GM12865 (cell line): ENCODE measurements around the gene NCAM2.

Experiments used
- DNase-seq: peaks from one replicate; pipeline ENCODE4 v3.0.0; 2010; ENCODE audit warnings: low read depth
- H3K4me3 ChIP-seq: 2 replicates; pipeline ENCODE4 v1.5.1; 2011; ENCODE audit warnings: mild to moderate bottlenecking, low read depth, low read length, control low read depth
- TF ChIP-seq, protein P1 (sequence below): IDR thresholded peaks from 2 replicates; pipeline ENCODE4 v1.5.1; 2011; ENCODE audit warnings: low read length, control low read depth, low read depth, inconsistent platforms; ENCODE audit not compliant: insufficient read depth; ENCODE audit errors: missing control alignments

The NCAM2 gene

DNA sequence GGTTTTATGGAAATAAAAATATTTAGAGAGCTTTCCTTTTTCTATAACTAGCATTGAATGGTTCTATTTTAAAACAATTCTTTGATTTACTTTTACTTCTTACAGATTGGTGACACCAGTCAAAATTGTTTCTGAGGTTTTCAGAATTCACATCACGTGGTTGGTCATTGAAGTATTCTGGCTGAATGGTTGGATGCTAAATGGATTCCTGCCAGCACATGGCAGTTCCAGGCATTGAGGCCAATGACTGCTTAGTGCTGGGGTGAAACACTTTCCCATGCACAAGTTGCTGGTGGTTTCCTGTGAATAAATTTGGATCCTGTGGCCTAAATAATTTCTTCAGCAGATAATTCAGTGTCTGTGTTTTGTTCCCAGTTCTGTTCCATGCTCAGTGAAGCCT, 20.6 kb downstream of the NCAM2 start:
- no peak overlapping the region for H3K4me3 ChIP-seq
- DNase-seq: no peak

DNA sequence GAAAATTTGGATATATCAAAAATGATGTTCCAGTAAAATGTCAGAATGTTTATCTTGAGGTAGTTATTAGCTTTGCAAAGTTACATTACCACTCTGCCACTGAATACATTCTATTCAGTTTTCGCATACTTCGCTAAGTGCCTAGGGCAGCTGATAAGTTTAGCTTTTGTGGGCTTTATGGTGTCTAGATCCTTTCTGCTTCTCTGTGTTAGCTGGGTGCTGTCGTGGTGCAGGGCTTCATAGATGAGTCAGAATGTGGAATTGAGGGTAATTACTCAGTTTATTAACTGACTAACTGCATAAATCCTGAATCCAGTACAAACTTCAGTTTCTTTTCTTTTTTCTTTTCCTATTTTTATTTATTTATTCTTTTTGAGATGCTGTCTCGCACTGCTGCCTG, 21.5 kb downstream of the NCAM2 start:
- H3K4me3 ChIP-seq: no peak overlapping the region
- TF ChIP-seq, protein P1, sequence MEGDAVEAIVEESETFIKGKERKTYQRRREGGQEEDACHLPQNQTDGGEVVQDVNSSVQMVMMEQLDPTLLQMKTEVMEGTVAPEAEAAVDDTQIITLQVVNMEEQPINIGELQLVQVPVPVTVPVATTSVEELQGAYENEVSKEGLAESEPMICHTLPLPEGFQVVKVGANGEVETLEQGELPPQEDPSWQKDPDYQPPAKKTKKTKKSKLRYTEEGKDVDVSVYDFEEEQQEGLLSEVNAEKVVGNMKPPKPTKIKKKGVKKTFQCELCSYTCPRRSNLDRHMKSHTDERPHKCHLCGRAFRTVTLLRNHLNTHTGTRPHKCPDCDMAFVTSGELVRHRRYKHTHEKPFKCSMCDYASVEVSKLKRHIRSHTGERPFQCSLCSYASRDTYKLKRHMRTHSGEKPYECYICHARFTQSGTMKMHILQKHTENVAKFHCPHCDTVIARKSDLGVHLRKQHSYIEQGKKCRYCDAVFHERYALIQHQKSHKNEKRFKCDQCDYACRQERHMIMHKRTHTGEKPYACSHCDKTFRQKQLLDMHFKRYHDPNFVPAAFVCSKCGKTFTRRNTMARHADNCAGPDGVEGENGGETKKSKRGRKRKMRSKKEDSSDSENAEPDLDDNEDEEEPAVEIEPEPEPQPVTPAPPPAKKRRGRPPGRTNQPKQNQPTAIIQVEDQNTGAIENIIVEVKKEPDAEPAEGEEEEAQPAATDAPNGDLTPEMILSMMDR: no peak
- no peak for DNase-seq

More for the DNA sequence above, 20.6 kb downstream of the NCAM2 start:
- TF ChIP-seq, protein P1: no peak

DNA sequence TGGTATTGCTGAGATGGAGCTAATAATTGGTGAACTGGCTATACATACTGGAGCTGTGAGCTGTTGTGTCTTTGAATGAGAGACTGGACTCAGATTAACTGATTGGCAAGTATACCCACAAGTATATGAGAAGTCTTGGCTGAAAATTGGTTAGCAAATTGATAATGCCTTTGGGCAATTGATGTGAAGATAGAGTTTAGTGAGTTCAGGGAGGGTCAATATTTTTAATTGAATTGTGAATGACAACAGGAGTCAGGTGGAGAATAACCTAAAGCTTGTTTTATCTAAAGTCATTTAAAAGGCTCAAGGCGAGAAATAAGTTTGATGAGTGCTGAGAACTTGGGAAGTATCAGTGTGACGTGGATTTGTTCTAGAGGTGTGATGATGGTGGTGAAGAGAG, 27.5 kb downstream of the NCAM2 start:
- TF ChIP-seq, protein P1: no peak
- H3K4me3 ChIP-seq: no peak overlapping the region
- no peak for DNase-seq

DNA sequence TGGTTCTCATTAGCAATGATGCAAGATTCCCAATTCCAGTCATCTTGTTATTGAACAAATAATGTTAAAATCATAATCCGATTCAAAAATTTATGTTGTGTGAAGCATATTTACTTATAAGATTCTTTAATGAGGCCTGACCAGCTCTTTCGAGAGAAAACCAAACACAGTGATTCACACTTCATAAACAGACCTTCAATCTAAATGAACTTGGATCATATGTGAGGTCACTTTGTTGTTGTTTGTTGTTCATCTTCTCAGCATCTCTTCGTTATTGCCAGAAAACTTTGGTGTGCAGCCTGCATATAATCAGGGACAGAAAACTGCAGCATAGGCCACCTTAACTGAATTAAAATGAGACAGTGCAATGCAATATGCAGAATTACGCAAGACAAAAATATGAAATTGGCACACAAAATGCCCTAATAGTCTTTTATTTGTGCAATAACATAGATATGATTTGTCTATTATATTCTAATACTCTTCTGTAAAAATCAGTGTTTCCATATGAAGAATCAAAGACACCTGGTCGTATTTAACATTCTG, 30.1 kb downstream of the NCAM2 start:
- no peak overlapping the region for H3K4me3 ChIP-seq
- DNase-seq: no peak
- TF ChIP-seq, protein P1: no peak

DNA sequence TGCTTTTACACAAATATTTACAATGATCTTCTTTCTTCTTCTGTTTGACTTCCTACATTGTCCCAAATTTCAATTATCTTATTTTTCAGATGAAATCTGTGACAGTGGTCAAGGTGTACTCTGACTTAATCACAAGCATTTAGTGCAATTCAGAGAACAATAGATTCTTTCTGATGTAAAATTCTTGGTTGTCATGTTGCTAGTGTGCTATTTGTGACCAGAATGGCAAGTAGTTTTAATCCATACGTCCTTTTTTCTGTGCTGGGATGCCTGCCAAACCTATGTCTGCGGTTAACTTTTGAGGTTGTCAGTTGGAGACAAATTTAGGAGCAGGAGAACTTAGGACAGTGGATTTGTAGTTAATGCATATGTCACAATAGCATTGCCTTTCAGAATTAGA, 31.0 kb downstream of the NCAM2 start:
- TF ChIP-seq, protein P1: no peak
- DNase-seq: no peak

DNA sequence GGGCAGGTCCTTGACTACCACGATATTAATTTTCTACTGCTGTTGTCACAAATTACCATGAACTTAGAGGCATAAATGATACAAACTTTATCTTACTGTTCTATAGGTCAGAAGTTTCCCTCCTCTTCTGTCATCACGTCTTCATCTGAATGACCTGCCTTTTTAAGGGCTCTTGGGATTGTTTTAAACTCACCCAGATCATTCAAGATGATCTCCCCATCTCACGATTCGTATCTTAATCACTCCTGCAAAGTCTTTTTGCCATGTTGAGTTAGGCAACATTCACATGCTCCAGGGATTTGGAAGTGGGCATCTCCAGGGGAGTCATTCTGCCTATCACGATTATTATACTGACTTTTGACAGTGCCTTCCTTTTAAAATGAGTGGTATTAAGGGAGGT, 32.1 kb downstream of the NCAM2 start:
- TF ChIP-seq, protein P1: no peak
- H3K4me3 ChIP-seq: no peak overlapping the region
- DNase-seq: no peak

More for the DNA sequence above, 31.0 kb downstream of the NCAM2 start:
- no peak overlapping the region for H3K4me3 ChIP-seq

DNA sequence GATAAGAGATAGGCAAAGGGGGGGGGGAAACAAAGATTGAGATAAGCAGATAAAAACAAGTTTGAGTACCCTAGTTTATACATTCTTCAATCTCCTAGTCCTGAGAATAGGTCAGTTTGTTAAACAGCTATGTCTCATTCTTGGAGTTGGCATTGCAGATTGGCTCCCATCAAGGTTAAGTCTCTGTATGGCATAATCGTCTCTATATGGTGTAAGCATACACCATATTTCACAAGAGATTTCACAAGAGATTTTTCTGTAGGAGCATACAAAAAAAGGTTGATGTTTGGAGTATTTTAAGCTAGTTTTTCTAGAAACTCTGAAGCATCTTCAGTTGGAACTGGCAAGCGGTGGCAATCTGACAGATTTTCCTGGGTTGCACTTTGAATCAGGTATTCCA, 35.8 kb downstream of the NCAM2 start:
- TF ChIP-seq, protein P1: no peak
- DNase-seq: no peak
- H3K4me3 ChIP-seq: no peak overlapping the region
